HEK293T (cell line): ENCODE results near the gene MOV10L1.
A peak's percentile ranks its signal among the peaks of the same experiment; 100 is the strongest.

ENCODE experiments used
- CTCF ChIA-PET: fragments of 350-600 bp; formaldehyde crosslinking; extraction: SDS; loops from one replicate; lab custom pipeline; 2021; ENCODE audit warnings: antibody characterized with exemption, inconsistent platforms; lab: Yijun Ruan, JAX
- POLR2A ChIA-PET: fragments of 350-600 bp; formaldehyde crosslinking; extraction: SDS; loops from one replicate; lab custom pipeline; 2020; ENCODE audit warnings: antibody characterized with exemption, inconsistent platforms; lab: Yijun Ruan, JAX
- DNase-seq: peaks from one replicate; pipeline ENCODE4 v3.0.0; 2012; ENCODE audit warnings: mixed read lengths; ENCODE audit errors: extremely low spot score
- BHLHE40 ChIP-seq: fragments of 450-650 bp; IDR thresholded peaks from 2 replicates; pipeline ENCODE4 v1.6.1; 2016; ENCODE audit warnings: mild to moderate bottlenecking, moderate library complexity, borderline replicate concordance
- CTBP1 ChIP-seq: fragments of 450-650 bp; IDR thresholded peaks from 2 replicates; pipeline ENCODE4 v1.6.1; 2016; ENCODE audit warnings: borderline replicate concordance
- FOXA1 ChIP-seq: fragments of 450-650 bp; IDR thresholded peaks from 2 replicates; pipeline ENCODE4 v1.6.1; 2016; ENCODE audit warnings: mild to moderate bottlenecking
- FOXK2 ChIP-seq: fragments of 450-650 bp; IDR thresholded peaks from 2 replicates; pipeline ENCODE4 v1.6.1; 2016; ENCODE audit warnings: mild to moderate bottlenecking
- FOXM1 ChIP-seq: fragments of 450-650 bp; IDR thresholded peaks from 2 replicates; pipeline ENCODE4 v1.6.1; 2017; ENCODE audit warnings: mild to moderate bottlenecking, borderline replicate concordance
- HDGF ChIP-seq: fragments of 450-650 bp; IDR thresholded peaks from 2 replicates; pipeline ENCODE4 v1.6.1; 2017; ENCODE audit warnings: antibody characterized with exemption, borderline replicate concordance
- L3MBTL2 ChIP-seq: fragments of 450-650 bp; conservative IDR thresholded peaks from 2 replicates; pipeline ENCODE4 v1.6.1; 2016; ENCODE audit warnings: mild to moderate bottlenecking
- LEF1 ChIP-seq: fragments of 450-650 bp; IDR thresholded peaks from 2 replicates; pipeline ENCODE4 v1.6.1; 2017; ENCODE audit warnings: mild to moderate bottlenecking, borderline replicate concordance
- NFRKB ChIP-seq: fragments of 450-650 bp; IDR thresholded peaks from 2 replicates; pipeline ENCODE4 v1.6.1; 2016; ENCODE audit warnings: mild to moderate bottlenecking, moderate library complexity
- PKNOX1 ChIP-seq: fragments of 450-650 bp; IDR thresholded peaks from 2 replicates; pipeline ENCODE4 v1.6.1; 2016
- SP1 ChIP-seq: fragments of 450-650 bp; IDR thresholded peaks from 2 replicates; pipeline ENCODE4 v1.6.1; 2017
- SUZ12 ChIP-seq: fragments of 450-650 bp; IDR thresholded peaks from 2 replicates; pipeline ENCODE4 v1.6.1; 2016; ENCODE audit warnings: mild to moderate bottlenecking
- ZNF384 ChIP-seq: fragments of 450-650 bp; IDR thresholded peaks from 2 replicates; pipeline ENCODE4 v1.6.1; 2016

The MOV10L1 gene

GRCh38 chr22:50209893-50210292 lies 120.1 kb downstream of the MOV10L1 start:
- ChIA-PET CTCF (interaction anchor here (1.6 kb wide), 1 partner anchor 61 kb away, joined by 5 read pairs; no protein-coding TSS in a partner anchor), POLR2A (no interaction called here)
- TF ChIP-seq FOXK2 (no peak), LEF1 (no peak), NFRKB (no peak), HDGF (no peak), FOXA1 (no peak), BHLHE40 (no peak), FOXM1 (no peak), CTBP1 (no peak), PKNOX1 (peak; percentile 51; the same call in 1 of the 2 replicates)
- peak; percentile 73 for DNase-seq

- CTCF ChIA-PET = interaction anchor here (1.9 kb wide), 1 partner anchor 59 kb away, joined by 5 read pairs; no protein-coding TSS in a partner anchor
- no peak for TF ChIP-seq SP1
- no peak for TF ChIP-seq PKNOX1
- TF ChIP-seq FOXM1 = no peak
- no peak for TF ChIP-seq SUZ12
- TF ChIP-seq L3MBTL2 = no peak
- no peak for DNase-seq
- POLR2A ChIA-PET = no interaction called here
These were observed 120.8 kb downstream of the MOV10L1 start for GRCh38 chr22:50210378-50211139.

DNA sequence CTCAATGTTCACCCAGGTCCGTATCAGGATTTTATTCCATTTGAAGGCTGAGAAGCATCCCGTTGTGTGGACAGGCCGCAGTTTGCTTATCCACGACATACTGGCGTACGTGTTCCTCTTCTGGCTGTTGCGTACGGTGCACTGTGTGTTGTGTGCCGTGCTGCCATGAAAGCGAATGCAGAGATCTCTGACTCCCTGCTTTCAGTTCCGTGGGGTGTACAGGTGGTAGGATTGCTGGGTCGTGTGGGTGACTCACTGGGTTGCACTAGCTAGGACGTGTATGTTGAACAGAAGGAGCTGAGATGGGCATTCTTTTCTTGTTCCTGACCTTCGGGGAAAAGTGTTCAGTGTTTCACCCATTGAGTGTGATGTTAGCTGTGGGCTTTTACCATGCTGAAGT lies 121.3 kb downstream of the MOV10L1 start:
- TF ChIP-seq SUZ12 = no peak
- TF ChIP-seq ZNF384 = no peak
- no peak for DNase-seq
- ChIA-PET CTCF (interaction anchor here (1.9 kb wide), 1 partner anchor 60 kb away, joined by 5 read pairs; no protein-coding TSS in a partner anchor), POLR2A (no interaction called here)
